ENCODE results near the gene FOXL3. TPM values are rescaled to one million over a fixed set of nuclear protein-coding genes. Genes with fewer than 3 reads are reported as not detected.
"Not testable (repeated sequence)": the region's sequence is repeated elsewhere in the genome, so short reads cannot be mapped to it uniquely, and the experiment has no call there.

The FOXL3 gene
- total RNA-seq, 1 experiment from 2014 or later: not detected

GRCh38 chr7:255038-255435, 34.9 kb upstream of the FOXL3 start:
- DNase-seq (ENCODE audit: low read depth): no peak

- DNase-seq (ENCODE audit: low read depth): no peak
Observed at GRCh38 chr7:255721-256361, 34.1 kb upstream of the FOXL3 start.

GRCh38 chr7:256461-256940, 33.5 kb upstream of the FOXL3 start:
- DNase-seq (ENCODE audit: low read depth): no peak

DNA sequence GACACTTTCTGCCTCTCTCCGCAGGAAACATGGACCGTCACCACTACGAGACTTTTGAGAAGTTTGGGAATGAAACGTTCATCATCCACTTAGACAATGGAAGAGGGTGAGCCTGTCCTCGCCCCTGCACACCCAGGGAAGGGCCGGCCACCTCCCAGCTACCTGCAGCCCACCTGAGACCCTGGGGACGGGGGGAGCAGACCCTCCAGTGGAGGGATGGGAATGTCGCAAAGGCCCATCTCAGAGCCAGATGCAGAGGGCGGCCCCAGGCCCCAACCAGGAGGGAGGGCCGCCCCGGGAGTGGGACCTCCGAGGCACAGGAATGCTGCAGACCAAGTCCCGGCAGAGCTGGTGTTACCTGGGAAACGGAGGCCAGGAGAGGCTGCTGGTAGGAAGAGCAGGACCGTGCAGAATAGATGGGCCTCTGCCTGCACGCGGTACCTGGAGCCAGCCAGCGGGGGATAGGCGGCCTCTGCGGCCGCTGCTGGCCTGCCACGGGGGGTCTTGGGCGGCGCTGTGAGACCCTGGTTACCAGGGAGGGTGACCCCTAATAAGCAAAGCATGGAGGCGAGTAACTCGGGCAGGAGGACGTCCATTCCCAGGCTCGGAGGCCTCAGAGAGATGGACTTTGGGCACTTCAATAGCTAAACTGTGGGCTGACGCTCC, 32.9 kb upstream of the FOXL3 start:
- no peak for DNase-seq (ENCODE audit: low read depth)

DNA sequence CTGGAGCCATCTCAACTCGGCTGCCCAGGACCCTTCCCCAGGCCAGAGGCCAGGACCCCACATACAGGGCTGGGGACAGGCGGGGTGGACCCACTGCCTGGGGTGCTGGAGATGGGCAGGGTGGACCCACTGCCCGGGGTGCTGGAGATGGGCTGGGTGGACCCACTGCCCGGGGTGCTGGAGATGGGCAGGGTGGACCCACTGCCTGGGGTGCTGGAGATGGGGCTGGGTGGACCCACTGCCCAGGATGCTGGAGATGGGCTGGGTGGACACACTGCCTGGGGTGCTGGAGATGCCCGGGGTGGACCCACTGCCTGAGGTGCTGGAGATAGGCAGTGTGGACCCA, 32.4 kb upstream of the FOXL3 start:
- DNase-seq (ENCODE audit: low read depth): no peak

DNA sequence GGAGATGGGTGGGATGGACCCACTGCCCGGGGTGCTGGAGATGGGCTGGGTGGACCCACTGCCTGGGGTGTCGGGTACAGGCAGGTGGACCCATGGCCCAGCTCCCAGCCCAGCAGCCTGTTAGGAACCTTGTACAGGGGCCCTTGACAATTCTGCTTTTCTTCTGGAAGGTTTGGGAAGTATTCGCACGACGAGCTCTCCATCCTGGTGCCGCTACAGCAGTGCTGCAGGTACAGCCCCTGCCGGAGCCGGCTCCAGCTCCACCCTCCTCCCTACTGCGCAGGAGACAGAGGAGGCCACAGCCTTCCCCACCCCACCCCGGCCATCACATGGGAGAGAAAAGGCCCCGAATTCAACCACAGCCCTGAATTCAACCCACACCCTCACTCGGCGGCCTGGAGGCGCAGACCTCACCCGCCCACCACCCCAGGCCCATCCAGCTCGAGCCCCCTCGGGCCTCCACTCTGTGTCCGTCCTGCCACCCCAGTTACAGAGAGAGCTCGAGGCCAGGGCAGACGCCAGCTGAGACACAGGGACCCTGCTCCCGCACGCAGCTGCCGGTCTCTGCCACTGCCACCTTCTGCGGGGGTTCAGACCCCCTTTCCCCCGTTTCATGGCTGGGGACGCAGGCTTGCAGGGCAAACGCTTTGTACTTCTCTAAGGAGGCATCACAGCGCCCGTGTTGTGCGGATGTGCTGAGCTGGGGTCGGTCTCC, 31.3 kb upstream of the FOXL3 start:
- no peak for DNase-seq (ENCODE audit: low read depth)

DNA sequence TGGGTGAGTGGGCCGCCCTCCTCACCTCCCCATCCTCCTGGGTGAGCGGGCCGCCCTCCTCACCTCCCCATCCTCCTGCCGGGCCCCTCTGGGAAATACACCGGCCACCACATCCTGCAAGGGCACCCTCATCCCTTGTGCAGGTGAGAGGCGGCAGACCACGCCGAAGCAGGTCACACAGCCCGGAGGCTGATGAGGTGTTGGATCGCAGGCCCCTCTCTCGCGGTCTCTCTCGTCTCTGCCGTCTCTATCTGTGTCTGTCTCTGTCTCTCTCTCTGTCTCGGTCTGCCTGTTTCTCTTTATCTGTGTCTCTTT, 30.8 kb upstream of the FOXL3 start:
- DNase-seq (ENCODE audit: low read depth): no peak

GRCh38 chr7:259751-260405, 30.1 kb upstream of the FOXL3 start:
- no peak for DNase-seq (ENCODE audit: low read depth)

- DNase-seq (ENCODE audit: low read depth): no peak
Observed at GRCh38 chr7:260441-261281, 29.3 kb upstream of the FOXL3 start.

DNA sequence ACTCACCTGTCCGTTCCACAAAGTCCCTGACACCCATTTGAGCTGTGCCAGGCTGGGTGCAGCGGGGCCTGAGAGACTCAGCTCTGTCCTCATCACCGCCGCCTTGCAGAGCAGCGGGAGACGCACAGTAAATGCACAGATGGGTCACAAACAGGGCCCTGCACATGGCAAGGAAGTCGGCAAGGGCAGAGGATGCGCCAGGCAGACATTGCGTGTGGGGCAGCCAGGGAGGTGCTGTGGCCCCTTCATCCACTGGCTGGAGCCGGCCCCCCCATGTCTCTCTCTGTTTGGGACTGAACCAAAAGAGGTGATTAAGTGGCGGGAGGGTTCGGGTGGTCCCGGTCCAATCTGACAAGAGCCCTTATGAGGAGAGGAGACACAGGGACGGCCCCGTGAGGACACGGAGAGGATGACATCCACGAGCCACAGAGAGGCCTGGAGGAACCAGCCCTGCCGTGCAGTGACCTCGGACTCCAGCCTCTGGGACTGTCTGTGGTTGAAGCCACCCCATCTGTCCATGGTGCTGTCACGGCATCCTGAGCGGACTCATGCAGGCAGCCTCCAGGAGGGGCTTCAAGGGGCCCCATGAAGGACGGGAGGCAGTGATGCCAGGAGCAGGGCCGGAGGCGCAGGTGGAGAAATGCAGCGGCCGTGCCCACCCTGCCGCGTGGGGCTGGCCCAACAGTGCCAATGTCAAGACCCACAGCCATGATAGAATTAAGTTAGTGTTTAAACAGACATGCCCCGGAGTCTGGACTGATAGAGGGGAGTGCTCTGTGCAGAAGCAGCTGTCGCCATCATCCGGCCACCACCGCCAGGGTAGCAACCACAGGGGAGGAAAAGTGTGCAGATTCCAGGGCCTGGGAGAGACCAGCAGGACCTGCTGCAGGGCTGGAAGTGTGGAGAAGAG, 28.4 kb upstream of the FOXL3 start:
- DNase-seq (ENCODE audit: low read depth): no peak

DNA sequence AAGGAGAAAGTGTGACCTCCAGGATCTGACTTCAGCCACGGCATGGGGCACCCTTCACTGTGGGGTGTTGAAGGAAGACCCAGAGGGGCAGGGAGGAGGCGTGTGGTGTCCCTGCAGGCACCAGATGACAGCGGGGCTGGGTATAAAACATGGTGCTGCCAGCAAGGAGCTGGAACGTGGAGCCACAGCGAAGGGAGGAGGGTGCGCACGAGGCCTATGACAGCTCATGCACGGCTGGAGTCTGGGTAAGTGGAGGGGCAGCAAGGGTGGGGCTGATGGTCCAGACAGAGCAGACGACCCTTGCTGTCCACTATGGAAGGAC, 27.8 kb upstream of the FOXL3 start:
- DNase-seq (ENCODE audit: low read depth): no peak

DNA sequence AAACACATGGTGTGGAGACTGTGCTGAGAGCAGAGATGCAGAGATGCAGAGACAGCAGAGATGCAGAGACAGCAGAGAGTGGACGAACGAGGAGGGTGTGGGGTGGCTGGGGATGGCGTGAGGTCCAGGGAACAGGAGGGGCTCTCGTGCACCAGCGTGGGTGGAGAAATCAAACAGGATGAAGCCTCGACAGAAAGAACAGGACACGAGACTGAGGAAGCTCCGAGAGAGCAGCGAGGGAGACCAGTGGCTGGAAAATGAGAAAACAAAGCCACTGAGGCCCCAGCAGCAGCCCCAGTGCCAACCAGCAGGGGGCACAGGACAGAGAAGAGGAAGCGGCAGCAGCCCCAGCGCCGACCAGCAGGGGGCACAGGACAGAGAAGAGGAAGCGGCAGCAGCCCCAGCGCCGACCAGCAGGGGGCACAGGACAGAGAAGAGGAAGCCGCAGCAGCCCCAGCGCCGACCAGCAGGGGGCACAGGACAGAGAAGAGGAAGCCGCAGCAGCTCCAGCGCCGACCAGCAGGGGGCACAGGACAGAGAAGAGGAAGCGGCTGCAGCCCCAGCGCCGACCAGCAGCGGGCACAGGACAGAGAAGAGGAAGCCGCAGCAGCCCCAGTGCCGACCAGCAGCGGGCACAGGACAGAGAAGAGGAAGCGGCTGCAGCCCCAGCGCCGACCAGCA, 27.2 kb upstream of the FOXL3 start:
- DNase-seq (ENCODE audit: low read depth): not testable (repeated sequence)

GRCh38 chr7:263483-264351, 26.3 kb upstream of the FOXL3 start:
- DNase-seq (ENCODE audit: low read depth): not testable (repeated sequence)

- DNase-seq (ENCODE audit: low read depth): no peak
Observed at GRCh38 chr7:264541-265191, 25.3 kb upstream of the FOXL3 start.

DNA sequence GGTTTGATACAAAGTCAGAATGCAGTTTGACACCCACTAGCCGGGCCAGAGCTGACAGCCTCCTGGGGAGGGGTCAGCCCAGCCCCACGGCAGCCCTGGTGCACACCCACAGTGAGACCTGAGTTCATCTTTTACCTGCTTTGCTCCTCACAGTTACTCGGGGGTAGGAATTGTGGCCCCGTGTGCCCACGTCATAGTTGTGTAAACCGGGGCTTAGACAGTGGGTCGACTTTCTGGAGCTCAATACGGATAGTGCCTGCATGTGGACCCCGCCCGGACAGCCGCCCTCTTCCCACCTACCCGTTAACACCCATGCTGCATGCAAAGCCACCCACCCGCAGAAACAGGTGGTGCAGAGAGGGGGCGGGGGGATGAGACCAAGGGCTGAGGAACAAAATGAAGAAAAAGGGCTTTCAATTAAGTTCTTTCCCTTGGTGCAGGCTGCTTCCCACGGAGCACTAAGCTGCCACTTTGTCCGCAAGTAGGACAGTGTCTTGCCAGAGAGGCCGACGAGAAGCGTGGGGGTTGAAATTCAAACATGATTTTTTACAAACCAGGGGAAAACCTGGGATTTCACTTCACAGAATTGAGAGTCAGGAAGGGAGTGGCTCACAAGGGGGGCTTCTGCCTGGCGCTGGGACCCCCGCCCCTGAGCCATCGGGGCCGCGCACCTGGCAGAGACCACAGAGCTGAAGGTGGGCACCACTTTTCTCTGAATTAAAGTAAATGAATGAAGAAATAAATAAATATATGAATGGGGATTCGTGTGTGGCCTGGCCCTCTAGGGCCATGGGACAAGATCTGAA, 24.6 kb upstream of the FOXL3 start:
- no peak for DNase-seq (ENCODE audit: low read depth)

GRCh38 chr7:265998-266850, 23.7 kb upstream of the FOXL3 start:
- no peak for DNase-seq (ENCODE audit: low read depth)
